ENCODE measurements around the gene PGBD2. TPM values are rescaled to one million over a fixed set of nuclear protein-coding genes. Genes with fewer than 3 reads are reported as not detected.
A peak's percentile ranks its signal among the peaks of the same experiment; 100 is the strongest.
"Not testable (repeated sequence)": the region's sequence is repeated elsewhere in the genome, so short reads cannot be mapped to it uniquely, and the experiment has no call there.

PGBD2 gene
- total RNA-seq, 1 donor from 2014 or later, result 7.9 TPM

DNA sequence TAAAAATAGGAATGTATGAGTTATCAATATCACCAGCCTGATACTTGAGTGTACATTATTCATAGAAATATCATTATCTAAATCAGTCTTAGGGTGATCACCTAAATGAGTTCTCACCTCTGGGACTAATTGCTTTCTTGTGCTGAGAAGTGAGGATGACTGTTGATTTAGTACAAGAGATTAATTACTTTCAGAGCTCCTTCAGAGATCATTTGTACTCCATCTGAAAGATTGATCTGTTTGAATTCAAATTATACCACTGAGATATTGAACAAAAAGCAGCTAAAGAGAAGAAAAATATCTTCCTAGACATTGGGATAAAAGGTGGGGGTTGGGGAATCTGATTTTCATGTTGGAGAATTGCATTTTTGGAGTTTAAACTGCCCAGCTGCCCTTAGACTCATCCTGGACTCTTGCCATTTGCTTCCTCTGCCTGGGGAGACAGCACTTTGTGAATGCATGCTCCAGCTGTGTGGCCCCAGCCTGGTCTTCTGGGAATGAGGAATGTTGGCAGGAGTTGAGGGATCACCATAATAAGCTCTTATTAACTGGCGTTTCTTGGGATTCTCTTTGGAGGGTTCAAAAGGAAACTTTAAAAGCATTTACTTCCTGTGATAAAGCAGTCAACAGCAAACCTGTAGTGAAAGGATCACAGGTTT is 19.7 kb upstream of the PGBD2 start:
- DNase-seq (ENCODE audit: low spot score), result no peak
- peaks cover 3% of the 10 kb centered on the region for H3K27me3 Mint-ChIP-seq (ENCODE audit: unreplicated experiment)
- TF ChIP-seq CTCF (IDR thresholded peaks at IDR 0.05; ENCODE audit: unreplicated experiment), result no peak
- H3K9me3 Mint-ChIP-seq (ENCODE audit: unreplicated experiment), result no peaks in the 10 kb centered on the region
- no peak overlapping the region for H3K4me3 Mint-ChIP-seq (ENCODE audit: unreplicated experiment)
- no peak overlapping the region for H3K27ac Mint-ChIP-seq (ENCODE audit: unreplicated experiment)
- H3K36me3 Mint-ChIP-seq (ENCODE audit: low read depth, unreplicated experiment), result no peaks in the 10 kb centered on the region
- peaks cover 33% of the 10 kb centered on the region for H3K4me1 Mint-ChIP-seq (ENCODE audit: unreplicated experiment)

GRCh38 chr1:248889914-248890243 is 16.2 kb upstream of the PGBD2 start:
- H3K4me1 Mint-ChIP-seq (ENCODE audit: unreplicated experiment), result peaks cover 29% of the 10 kb centered on the region
- H3K36me3 Mint-ChIP-seq (ENCODE audit: low read depth, unreplicated experiment); H3K27me3 Mint-ChIP-seq (ENCODE audit: unreplicated experiment); DNase-seq (ENCODE audit: low spot score); H3K4me3 Mint-ChIP-seq (ENCODE audit: unreplicated experiment); H3K9me3 Mint-ChIP-seq (ENCODE audit: unreplicated experiment): not testable (repeated sequence)
- H3K27ac Mint-ChIP-seq (ENCODE audit: unreplicated experiment), result peak overlapping the region; percentile 19

GRCh38 chr1:248890549-248891498 is 15.2 kb upstream of the PGBD2 start:
- H3K36me3 Mint-ChIP-seq (ENCODE audit: low read depth, unreplicated experiment), result no peaks in the 10 kb centered on the region

DNA sequence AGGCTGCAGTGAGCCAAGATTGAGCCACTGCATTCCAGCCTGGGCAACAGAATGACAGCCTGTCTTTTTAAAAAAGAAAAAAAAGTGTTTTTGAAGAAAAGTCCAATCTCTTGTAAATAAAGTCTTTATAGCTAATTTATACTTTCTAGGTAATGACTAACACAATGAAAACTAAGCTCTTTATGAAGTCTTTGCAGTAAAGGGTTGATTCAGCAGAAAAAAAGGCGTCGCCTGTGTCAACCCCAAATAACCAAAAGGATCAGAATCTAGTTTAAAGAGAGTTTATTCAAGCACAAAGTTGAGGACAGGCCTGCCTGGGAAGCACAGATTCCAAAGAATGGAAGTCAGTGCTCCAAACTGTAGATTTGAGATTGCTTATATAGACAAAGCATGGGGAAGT is 14.3 kb upstream of the PGBD2 start:
- DNase-seq (ENCODE audit: low spot score), result no peak
- Mint-ChIP-seq H3K4me1 (ENCODE audit: unreplicated experiment) (peaks cover 16% of the 10 kb centered on the region), H3K27me3 (ENCODE audit: unreplicated experiment) (peaks cover 5% of the 10 kb centered on the region), H3K4me3 (ENCODE audit: unreplicated experiment) (no peak overlapping the region), H3K27ac (ENCODE audit: unreplicated experiment) (no peak overlapping the region), H3K36me3 (ENCODE audit: low read depth, unreplicated experiment) (no peaks in the 10 kb centered on the region), H3K9me3 (ENCODE audit: unreplicated experiment) (no peaks in the 10 kb centered on the region)
- no peak for TF ChIP-seq CTCF (IDR thresholded peaks at IDR 0.05; ENCODE audit: unreplicated experiment)

More at GRCh38 chr1:248890549-248891498, 15.2 kb upstream of the PGBD2 start:
- H3K9me3 Mint-ChIP-seq (ENCODE audit: unreplicated experiment), result no peaks in the 10 kb centered on the region
- peak overlapping the region; percentile 19 for H3K27ac Mint-ChIP-seq (ENCODE audit: unreplicated experiment)
- no peak overlapping the region for H3K4me3 Mint-ChIP-seq (ENCODE audit: unreplicated experiment)
- no peak for TF ChIP-seq CTCF (IDR thresholded peaks at IDR 0.05; ENCODE audit: unreplicated experiment)
- peaks cover 3% of the 10 kb centered on the region for H3K27me3 Mint-ChIP-seq (ENCODE audit: unreplicated experiment)
- peaks cover 22% of the 10 kb centered on the region for H3K4me1 Mint-ChIP-seq (ENCODE audit: unreplicated experiment)
- DNase-seq (ENCODE audit: low spot score), result no peak

- no peak for TF ChIP-seq CTCF (IDR thresholded peaks at IDR 0.05; ENCODE audit: unreplicated experiment)
- peaks cover 22% of the 10 kb centered on the region for H3K4me1 Mint-ChIP-seq (ENCODE audit: unreplicated experiment)
- no peaks in the 10 kb centered on the region for H3K9me3 Mint-ChIP-seq (ENCODE audit: unreplicated experiment)
- H3K27ac Mint-ChIP-seq (ENCODE audit: unreplicated experiment), result no peak overlapping the region
- no peaks in the 10 kb centered on the region for H3K36me3 Mint-ChIP-seq (ENCODE audit: low read depth, unreplicated experiment)
- DNase-seq (ENCODE audit: low spot score), result no peak
- peaks cover 7% of the 10 kb centered on the region for H3K27me3 Mint-ChIP-seq (ENCODE audit: unreplicated experiment)
- no peak overlapping the region for H3K4me3 Mint-ChIP-seq (ENCODE audit: unreplicated experiment)
These were observed 13.4 kb upstream of the PGBD2 start for GRCh38 chr1:248892590-248892989.
